ENCODE measurements around the gene BRICD5.

BRICD5 gene

GRCh38 chr16:2179107-2179501, 31.6 kb downstream of the BRICD5 start:
- Histone ChIP-seq H3K27ac (no peak overlapping the region), H3K9ac (no peak overlapping the region), H2AFZ (no peak overlapping the region), H3K36me3 (ENCODE audit: control insufficient read depth, insufficient read depth, low read length) (no peaks in the 10 kb centered on the region), H3K4me2 (ENCODE audit: low read length) (no peak overlapping the region), H3K27me3 (ENCODE audit: control insufficient read depth, insufficient read depth, low read length) (no peaks in the 10 kb centered on the region), H3K4me3 (ENCODE audit: low read depth, low read length) (no peak overlapping the region), H3K79me2 (no peaks in the 10 kb centered on the region), H3K9me3 (ENCODE audit: control insufficient read depth, low read length) (no peaks in the 10 kb centered on the region), H3K4me1 (no peaks in the 10 kb centered on the region)
- TF ChIP-seq CTCF (IDR thresholded peaks at IDR 0.05) = no peak

- Histone ChIP-seq H3K4me3 (ENCODE audit: low read depth, low read length) (no peak overlapping the region), H3K36me3 (ENCODE audit: control insufficient read depth, insufficient read depth, low read length) (no peaks in the 10 kb centered on the region)
Measured at GRCh38 chr16:2178321-2179106, 32.1 kb downstream of the BRICD5 start.

GRCh38 chr16:2177561-2177960, 33.1 kb downstream of the BRICD5 start:
- H3K27ac ChIP-seq = no peak overlapping the region
- H3K79me2 ChIP-seq = no peaks in the 10 kb centered on the region
- H3K36me3 ChIP-seq (ENCODE audit: control insufficient read depth, insufficient read depth, low read length) = no peaks in the 10 kb centered on the region
- no peak overlapping the region for H3K4me3 ChIP-seq (ENCODE audit: low read depth, low read length)
- no peaks in the 10 kb centered on the region for H3K9me3 ChIP-seq (ENCODE audit: control insufficient read depth, low read length)
- H3K9ac ChIP-seq = no peak overlapping the region
- no peak for TF ChIP-seq CTCF (IDR thresholded peaks at IDR 0.05)
- no peak overlapping the region for H3K4me2 ChIP-seq (ENCODE audit: low read length)
- H3K4me1 ChIP-seq = no peaks in the 10 kb centered on the region
- no peak overlapping the region for H2AFZ ChIP-seq
- no peaks in the 10 kb centered on the region for H3K27me3 ChIP-seq (ENCODE audit: control insufficient read depth, insufficient read depth, low read length)

More at GRCh38 chr16:2178321-2179106, 32.1 kb downstream of the BRICD5 start:
- Histone ChIP-seq H3K79me2 (no peaks in the 10 kb centered on the region), H2AFZ (no peak overlapping the region), H3K9ac (no peak overlapping the region), H3K4me2 (ENCODE audit: low read length) (no peak overlapping the region), H3K27ac (no peak overlapping the region), H3K27me3 (ENCODE audit: control insufficient read depth, insufficient read depth, low read length) (no peaks in the 10 kb centered on the region), H3K9me3 (ENCODE audit: control insufficient read depth, low read length) (no peaks in the 10 kb centered on the region), H3K4me1 (no peaks in the 10 kb centered on the region)
- no peak for TF ChIP-seq CTCF (IDR thresholded peaks at IDR 0.05)

- TF ChIP-seq CTCF (IDR thresholded peaks at IDR 0.05) = no peak
- no peak overlapping the region for H3K4me3 ChIP-seq (ENCODE audit: low read depth, low read length)
Measured at GRCh38 chr16:2177101-2177500, 33.6 kb downstream of the BRICD5 start.

GRCh38 chr16:2176047-2176446, 34.6 kb downstream of the BRICD5 start:
- TF ChIP-seq CTCF (IDR thresholded peaks at IDR 0.05) = no peak
- H3K4me3 ChIP-seq (ENCODE audit: low read depth, low read length) = no peak overlapping the region
- H3K9ac ChIP-seq = no peak overlapping the region
- H2AFZ ChIP-seq = no peak overlapping the region
- H3K79me2 ChIP-seq = no peaks in the 10 kb centered on the region
- H3K4me2 ChIP-seq (ENCODE audit: low read length) = no peak overlapping the region
- H3K9me3 ChIP-seq (ENCODE audit: control insufficient read depth, low read length) = no peaks in the 10 kb centered on the region
- no peak overlapping the region for H3K27ac ChIP-seq
- H3K4me1 ChIP-seq = no peaks in the 10 kb centered on the region
- H3K27me3 ChIP-seq (ENCODE audit: control insufficient read depth, insufficient read depth, low read length) = no peaks in the 10 kb centered on the region
- H3K36me3 ChIP-seq (ENCODE audit: control insufficient read depth, insufficient read depth, low read length) = no peaks in the 10 kb centered on the region

More at GRCh38 chr16:2177101-2177500, 33.6 kb downstream of the BRICD5 start:
- Histone ChIP-seq H3K27ac (no peak overlapping the region), H2AFZ (no peak overlapping the region), H3K9ac (no peak overlapping the region), H3K79me2 (no peaks in the 10 kb centered on the region), H3K27me3 (ENCODE audit: control insufficient read depth, insufficient read depth, low read length) (no peaks in the 10 kb centered on the region), H3K9me3 (ENCODE audit: control insufficient read depth, low read length) (no peaks in the 10 kb centered on the region), H3K4me2 (ENCODE audit: low read length) (no peak overlapping the region), H3K4me1 (no peaks in the 10 kb centered on the region), H3K36me3 (ENCODE audit: control insufficient read depth, insufficient read depth, low read length) (no peaks in the 10 kb centered on the region)
